Hematopoietic multipotent progenitor cell treated with erythropoietin and hydrocortisone succinate and interleukin-3 and kit ligand, for 6 days (in vitro differentiated cells): ENCODE measurements around the gene C6orf89.
"Not testable (repeated sequence)": the region's sequence is repeated elsewhere in the genome, so short reads cannot be mapped to it uniquely, and the experiment has no call there.

Experiments
- DNase-seq: peaks from one replicate; pipeline ENCODE4 v3.0.0-alpha.2; 2015

C6orf89 gene

DNA sequence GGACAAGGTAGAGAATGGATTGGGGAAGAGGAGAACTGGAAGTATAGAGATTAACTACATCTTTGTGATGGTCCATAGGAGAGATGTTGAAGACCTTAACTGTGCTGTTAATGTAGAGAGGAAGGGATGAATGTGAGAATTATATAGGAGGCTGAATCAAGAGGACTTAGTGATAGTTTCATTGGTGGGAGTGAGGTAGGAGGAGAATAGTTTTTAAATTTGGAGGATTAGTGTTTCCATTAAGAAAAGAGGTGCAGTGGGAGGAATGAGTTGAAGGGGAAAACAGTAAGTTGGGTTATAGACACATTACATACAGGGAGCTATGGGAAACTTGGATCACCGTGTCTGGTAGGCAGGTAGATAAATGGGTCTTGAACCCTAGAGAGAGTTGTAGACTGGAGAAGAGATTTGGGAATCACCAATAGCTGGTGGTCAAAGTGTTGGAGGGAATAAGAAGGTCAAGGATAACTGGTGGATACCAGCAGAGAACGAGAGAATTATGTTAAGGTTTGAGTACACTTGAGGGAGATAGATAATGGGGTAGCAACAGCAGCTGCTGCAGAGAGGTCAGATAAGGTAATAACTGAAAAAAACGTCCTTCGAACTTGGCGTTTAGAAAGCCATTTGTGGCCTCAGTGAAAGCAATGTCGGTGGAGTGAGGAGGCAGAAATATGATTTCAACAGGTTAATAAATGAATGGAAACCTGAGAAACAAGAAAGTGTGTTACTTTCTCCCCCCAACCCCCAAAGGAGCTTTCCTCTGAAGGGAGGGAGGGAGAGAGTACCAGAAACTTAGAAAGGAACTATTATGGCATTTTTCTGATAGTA is 3.1 kb downstream of the C6orf89 start:
- DNase-seq = peak; percentile 90

- peak; percentile 59 for DNase-seq
Observed at GRCh38 chr6:36890112-36890663, 4.4 kb downstream of the C6orf89 start.

- DNase-seq = not testable (repeated sequence)
Observed at GRCh38 chr6:36891153-36891552, 5.4 kb downstream of the C6orf89 start.

DNA sequence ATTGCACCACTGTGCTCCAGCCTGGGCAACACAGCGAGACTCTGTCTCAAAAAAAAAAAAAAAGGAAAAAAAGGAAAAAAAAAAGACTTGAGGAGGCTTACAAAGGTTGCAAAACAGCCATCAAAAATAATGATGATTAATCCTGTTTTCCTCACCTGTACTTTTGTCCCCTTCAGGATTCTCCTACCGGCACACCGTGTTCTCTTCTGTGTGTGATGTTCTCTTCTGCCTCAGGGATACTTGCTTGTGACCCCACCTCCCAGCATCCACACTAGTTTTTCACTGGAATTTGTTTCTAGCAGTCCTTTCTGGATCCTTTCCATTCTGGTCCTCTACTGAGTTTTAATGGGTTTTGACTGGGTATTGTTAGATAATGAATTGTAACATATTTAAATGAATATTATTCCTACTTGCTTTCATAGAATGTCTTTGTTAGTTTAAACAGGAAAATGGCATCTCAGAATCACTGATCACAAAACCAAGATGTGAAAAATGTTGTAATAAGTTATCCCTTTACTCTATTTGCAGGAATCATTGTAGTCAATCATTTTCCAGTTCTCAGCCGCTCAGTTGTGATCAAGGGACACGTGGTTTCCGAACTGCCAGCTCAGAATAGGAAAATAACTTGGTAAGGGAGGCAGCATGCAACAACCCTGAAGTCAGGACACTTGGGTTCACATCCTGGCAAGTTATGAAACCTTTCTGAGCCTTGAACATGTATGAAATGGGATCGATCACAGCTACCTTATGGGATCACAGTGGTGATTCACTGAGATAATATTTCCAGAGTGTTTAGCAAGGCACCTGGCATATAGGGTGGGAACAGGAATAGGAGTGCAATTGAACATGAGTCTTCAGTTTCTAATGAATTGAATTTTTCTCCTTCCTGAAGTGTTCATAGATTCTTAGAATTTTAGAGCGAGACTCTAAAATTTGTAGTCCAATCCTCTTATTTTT is 8.5 kb downstream of the C6orf89 start:
- DNase-seq = no peak

DNA sequence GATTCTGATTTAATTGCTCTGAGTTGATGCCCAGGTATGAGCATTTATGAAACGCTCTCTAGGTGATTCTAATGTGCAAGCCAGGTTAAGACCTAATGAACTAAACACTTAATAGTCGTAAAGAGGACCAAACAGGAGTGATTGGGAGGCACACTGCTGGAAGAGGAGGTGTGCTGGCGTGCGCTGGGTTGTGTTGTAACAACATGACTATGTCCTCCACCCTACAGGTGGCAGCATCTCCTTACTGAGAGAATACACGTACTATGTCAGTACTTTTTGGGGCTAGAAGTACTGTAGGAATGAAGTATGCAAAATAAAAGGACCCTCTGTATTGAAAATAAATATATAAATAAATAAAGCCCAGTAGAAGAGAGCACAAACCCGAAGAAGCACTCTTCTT is 11.9 kb downstream of the C6orf89 start:
- peak; percentile 51 for DNase-seq

DNA sequence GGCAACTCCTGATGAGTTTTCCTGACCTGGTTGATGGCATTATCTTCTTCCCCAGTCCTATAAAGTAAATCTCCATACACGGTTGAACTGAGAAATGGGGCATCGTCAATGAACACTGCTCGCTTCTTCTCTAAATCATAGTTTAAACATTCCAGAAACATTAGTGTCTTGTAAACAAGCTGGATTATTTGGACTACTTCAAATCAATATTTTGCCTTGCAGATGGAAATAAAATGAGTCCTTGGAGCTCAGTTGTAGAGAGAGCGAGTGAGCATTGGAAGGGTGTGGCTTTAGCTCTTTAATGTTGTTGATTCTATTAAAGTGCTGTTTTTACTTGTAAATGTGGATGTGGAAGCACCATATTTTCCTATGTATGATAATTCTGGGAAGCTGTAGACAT is 18.4 kb downstream of the C6orf89 start:
- no peak for DNase-seq

DNA sequence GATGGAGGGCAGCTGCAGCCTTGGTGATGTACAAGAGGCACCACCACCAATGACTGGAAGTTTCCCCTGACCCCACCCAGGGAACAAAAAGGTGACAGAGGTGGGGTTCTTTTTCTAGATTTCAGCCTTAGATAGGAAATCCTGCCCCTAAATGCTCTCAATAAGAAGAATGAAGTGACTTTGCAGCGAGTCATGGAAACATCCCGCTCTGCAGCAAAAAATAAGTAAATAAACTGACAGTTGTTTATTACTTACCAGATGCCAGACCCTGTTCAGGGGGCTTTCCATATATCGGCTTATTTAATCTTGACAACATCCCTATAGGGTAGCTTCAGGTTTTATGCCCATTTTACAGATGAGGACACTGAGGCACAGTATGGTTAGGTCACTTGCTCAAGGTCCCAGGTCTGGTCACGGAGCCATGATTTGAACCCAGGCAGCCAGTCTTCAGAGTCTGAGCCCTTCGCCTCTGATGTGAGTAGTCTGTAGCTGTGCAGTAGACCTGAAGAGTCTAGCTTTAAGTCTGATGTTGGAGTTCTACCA is 19.2 kb downstream of the C6orf89 start:
- DNase-seq = no peak

DNA sequence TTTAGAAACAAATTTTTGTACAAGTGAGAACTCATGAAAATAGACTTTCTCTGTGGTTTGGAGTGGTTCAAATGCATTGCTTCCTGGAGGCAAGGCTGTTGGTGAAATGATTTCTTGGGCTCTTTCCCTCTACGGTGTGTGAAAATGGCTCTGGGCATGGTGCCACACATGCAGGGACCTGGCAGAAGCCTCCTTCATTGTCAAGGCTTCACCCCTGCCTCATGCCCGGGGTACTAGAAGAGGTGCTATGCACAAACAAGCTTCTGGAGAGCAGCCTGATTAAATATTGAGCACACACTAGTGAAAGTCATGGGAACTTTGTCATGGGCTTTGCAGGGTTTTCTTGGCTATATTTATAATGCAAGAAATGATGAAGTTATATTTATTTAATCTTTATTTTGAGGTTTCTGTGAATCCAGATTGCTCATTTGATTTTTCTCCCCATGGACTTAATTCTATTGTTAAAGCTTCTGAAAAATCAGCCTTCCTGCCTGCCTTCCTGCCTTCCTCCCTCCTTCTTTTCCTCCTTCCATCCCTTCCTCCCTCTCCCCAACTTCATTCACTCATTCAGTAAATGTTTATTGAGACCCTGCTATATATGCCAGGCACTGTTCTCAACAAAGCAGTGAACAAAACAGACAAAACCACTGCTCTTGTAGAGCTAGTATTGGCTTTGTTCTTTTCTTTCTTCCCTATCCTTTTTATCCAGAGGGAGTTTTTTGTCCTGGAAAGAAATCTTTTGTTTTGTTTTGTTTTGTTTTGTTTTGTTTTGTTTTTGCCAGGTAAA is 21.0 kb downstream of the C6orf89 start:
- no peak for DNase-seq

- DNase-seq = peak; percentile 34
Observed at GRCh38 chr6:36907781-36908180, 22.0 kb downstream of the C6orf89 start.

GRCh38 chr6:36908747-36909146 is 23.0 kb downstream of the C6orf89 start:
- DNase-seq = peak; percentile 17

- peak; percentile 58 for DNase-seq
Observed at GRCh38 chr6:36912030-36912454, 26.3 kb downstream of the C6orf89 start.

GRCh38 chr6:36912586-36912985 is 26.8 kb downstream of the C6orf89 start:
- DNase-seq = peak; percentile 8

DNA sequence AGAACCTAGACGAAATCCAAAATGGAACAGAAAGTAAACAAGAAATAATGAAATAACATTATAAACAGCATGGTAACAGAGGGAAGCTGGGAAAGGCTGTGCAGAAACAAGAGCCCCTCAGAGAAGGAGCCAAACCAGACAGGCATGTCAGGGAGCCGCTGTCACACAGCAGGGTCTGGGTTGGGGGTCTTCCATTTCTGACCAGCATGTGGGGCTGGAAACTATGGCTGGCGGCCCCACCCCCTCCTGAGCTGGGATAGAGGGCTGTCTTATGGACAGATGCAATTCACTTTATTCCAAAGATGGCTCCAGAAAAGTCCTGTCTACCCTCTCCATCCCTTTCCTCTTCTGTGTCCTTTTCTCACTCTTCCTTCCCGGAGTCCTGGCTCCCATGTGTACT is 27.3 kb downstream of the C6orf89 start:
- DNase-seq = no peak

DNA sequence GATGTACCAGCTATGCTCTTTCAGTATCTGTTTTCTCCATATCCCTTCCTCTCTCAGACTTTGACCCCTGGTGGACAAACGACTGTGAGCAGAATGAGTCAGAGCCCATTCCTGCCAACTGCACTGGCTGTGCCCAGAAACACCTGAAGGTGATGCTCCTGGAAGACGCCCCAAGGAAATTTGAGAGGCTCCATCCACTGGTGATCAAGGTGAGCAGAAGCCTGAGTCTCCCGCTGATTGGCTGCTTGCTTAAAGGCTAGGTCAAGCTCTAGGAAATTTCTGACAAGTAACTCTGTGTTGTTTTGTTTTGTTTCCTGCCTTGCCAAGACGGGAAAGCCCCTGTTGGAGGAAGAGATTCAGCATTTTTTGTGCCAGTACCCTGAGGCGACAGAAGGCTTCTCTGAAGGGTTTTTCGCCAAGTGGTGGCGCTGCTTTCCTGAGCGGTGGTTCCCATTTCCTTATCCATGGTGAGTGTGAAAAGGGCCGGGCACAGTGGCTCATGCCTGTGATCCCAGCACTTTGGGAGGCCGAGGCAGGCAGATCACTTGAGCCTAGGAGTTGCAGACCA is 28.6 kb downstream of the C6orf89 start:
- DNase-seq = peak; percentile 14

- DNase-seq = no peak
Observed at GRCh38 chr6:36915599-36915998, 29.8 kb downstream of the C6orf89 start.

DNA sequence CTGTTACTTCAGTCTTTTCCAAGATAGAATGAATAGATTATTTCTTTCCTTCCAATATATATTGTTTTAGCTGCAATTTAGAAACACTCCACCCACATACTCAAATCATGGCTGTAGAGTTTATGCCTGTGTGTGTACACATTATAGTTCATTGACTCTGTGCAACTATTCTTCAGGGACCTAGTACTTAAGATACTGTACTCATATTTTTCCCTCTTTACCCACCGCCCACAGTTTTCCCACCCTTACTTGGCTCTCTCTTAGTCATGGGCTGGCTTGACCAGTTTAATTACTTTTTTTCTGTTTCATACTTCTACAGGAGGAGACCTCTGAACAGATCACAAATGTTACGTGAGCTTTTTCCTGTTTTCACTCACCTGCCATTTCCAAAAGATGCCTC is 30.4 kb downstream of the C6orf89 start:
- no peak for DNase-seq

DNA sequence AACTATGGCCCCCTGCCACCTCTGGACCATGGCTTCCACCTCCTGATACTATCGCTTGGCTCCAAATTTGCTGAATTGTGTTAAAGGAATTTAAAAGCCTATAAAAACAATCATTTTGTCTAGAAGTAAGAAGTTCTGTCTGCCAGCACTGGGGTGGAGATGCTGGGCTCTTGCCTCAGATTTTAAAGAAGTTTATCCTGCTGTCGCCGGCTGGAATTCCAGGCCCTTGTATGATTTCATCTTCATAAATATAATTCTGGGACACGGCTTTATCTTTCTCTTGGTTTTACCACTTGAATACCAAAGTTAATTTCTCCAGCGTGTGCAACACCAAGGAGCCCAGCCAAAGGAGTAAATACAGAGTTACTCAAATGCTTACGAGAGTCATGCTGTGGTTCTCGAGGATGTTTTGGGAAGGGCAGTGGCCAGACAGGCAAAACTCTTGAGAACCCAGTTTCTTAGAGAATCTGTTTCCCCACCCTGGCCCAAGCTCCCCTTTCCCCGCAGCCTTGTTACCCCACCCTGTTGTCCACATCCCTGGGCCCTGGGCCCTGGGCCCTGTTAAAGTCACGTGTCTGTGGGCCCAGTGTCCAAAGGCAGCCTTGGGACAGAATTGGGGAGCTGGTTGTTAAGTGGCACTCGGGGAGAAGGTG is 31.9 kb downstream of the C6orf89 start:
- DNase-seq = no peak

DNA sequence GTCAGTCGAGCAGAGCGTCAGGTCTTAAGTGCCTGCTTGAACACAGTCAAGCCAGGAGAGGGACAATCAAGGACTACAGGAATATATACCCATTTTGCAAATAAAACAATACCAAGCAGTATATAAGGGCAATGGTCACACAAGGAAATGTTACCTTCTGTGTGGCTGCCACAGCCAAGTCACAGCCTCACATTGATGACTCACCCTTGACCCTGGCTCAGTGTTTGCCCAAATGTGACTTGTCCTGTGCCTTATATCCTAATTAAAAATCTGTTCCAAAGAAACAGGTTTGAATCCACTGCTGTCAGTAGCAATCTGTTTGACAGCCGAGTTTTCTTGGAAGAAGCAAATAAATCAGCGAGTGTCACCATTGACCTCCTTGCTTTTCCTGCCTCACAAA is 34.3 kb downstream of the C6orf89 start:
- DNase-seq = no peak

- DNase-seq = no peak
Observed at GRCh38 chr6:36920546-36920945, 34.8 kb downstream of the C6orf89 start.

DNA sequence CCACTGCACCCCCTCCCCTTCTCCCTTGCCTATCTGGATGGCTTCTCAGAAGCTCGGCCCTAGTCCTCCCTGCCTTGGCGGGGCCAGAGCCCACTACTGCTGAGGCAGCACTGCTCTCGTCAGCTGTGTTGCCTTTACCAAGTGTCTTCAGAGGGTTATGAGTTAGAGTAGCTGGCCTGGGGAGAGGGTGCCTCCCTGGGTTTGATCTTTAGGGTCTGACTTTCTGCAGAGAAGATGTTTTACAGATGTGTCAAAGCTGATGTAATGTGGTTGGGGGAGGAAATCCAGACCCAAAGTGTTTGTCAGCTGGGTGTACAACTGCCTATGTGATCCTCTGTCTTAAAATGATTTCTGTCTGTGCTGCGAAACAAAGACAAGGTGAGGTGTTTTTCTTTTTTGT is 38.4 kb downstream of the C6orf89 start:
- no peak for DNase-seq

DNA sequence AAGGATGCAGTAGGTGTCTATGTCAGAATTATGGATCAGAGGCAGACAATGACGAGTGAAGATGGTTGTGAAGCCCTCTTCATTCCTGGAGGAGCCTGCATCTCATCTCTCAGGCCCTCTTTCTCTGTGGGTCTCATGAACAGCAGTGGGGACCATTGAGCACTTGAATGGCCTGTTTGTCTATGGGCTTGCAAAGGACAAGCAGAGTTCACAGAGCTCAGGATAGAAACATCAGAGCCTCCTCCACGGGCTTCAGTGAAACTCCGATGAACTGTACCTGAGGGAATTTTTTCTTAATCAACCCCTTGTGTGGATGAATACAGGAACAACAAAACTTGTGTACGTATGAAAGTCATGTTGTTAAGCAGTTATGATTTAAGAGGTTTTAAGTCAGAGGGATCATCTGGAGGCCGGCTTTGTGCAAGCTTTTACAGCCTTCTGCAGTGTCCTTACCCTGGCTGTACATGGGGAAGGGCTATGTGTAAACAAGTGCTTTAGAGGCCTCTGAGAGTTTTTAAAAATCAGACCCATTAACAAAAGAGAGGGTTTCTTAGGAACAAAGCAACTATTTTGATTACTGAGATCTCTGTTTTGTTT is 39.1 kb downstream of the C6orf89 start:
- DNase-seq = no peak
